NCI-H146 treated with DMSO at 0.1 percent for 48 hours (cell line): ENCODE data around the gene HOXD1.

ENCODE experiments used
- DNase-seq: peaks from one replicate; lab custom pipeline; 2025; ENCODE audit not compliant: unreplicated experiment; lab: John Stamatoyannopoulos, UW

The HOXD1 gene

GRCh38 chr2:176164611-176165369 lies 23.7 kb upstream of the HOXD1 start:
- DNase-seq: no peak

- no peak for DNase-seq
Measured at GRCh38 chr2:176165370-176166050, 23.0 kb upstream of the HOXD1 start.

- DNase-seq: no peak
Measured at GRCh38 chr2:176166272-176166671, 22.2 kb upstream of the HOXD1 start.

- no peak for DNase-seq
Measured at GRCh38 chr2:176167398-176167797, 21.1 kb upstream of the HOXD1 start.

- DNase-seq: no peak
Measured at GRCh38 chr2:176169181-176169580, 19.3 kb upstream of the HOXD1 start.

GRCh38 chr2:176169711-176170110 lies 18.8 kb upstream of the HOXD1 start:
- DNase-seq: no peak

GRCh38 chr2:176170602-176171305 lies 17.7 kb upstream of the HOXD1 start:
- no peak for DNase-seq

GRCh38 chr2:176171351-176172006 lies 17.0 kb upstream of the HOXD1 start:
- DNase-seq: no peak

- DNase-seq: no peak
Measured at GRCh38 chr2:176172007-176172894, 16.2 kb upstream of the HOXD1 start.

- DNase-seq: no peak
Measured at GRCh38 chr2:176172895-176173566, 15.4 kb upstream of the HOXD1 start.

GRCh38 chr2:176173567-176174381 lies 14.7 kb upstream of the HOXD1 start:
- no peak for DNase-seq

- DNase-seq: no peak
Measured at GRCh38 chr2:176174382-176174823, 14.1 kb upstream of the HOXD1 start.

GRCh38 chr2:176174824-176175708 lies 13.4 kb upstream of the HOXD1 start:
- no peak for DNase-seq

- no peak for DNase-seq
Measured at GRCh38 chr2:176175709-176176607, 12.5 kb upstream of the HOXD1 start.

GRCh38 chr2:176177580-176178037 lies 10.9 kb upstream of the HOXD1 start:
- peak; percentile 62 for DNase-seq

- DNase-seq: peak; percentile 62
Measured at GRCh38 chr2:176178038-176178756, 10.3 kb upstream of the HOXD1 start.
